Upper lobe of left lung (tissue), 6 donors: ENCODE measurements around the gene CYSRT1. TPM values are rescaled to one million over a fixed set of nuclear protein-coding genes. Genes with fewer than 3 reads are reported as not detected.
A peak's percentile ranks its signal among the peaks of the same experiment; 100 is the strongest.

Source experiments
- ATAC-seq, 2 donors: fragments of 200-7000 bp; cut with Tn5 transposase; one replicate each; pipeline ENCODE4 v1.9.1; 2022; ENCODE audit warnings: mild to moderate bottlenecking in 2 of 2, moderate library complexity in 2 of 2; ENCODE audit not compliant: low FRiP score in 2 of 2
- DNase-seq, 2 donors: peaks; one replicate each; pipeline ENCODE4 v3.0.0-alpha.2; 2019 to 2020
- H3K27ac ChIP-seq, 4 donors: fragments of 200-600 bp; sonication (generic); one replicate each; pipeline ENCODE4 v1.5.1; 2016 to 2019
- H3K27me3 ChIP-seq, 4 donors: fragments of 200-600 bp; sonication (generic); one replicate each; pipeline ENCODE4 v1.5.1; 2017 to 2019
- H3K36me3 ChIP-seq, 4 donors: fragments of 200-600 bp; sonication (generic); one replicate each; pipeline ENCODE4 v1.5.1; 2016 to 2019
- H3K4me1 ChIP-seq, 4 donors: fragments of 200-600 bp; sonication (generic); one replicate each; pipeline ENCODE4 v1.5.1; 2018 to 2019
- H3K4me3 ChIP-seq, 4 donors: fragments of 200-600 bp; sonication (generic); one replicate each; pipeline ENCODE4 v1.5.1; 2017 to 2019; ENCODE audit warnings: mild to moderate bottlenecking in 2 of 4, moderate library complexity in 1 of 4
- H3K9me3 ChIP-seq, 4 donors: fragments of 200-600 bp; sonication (generic); one replicate each; pipeline ENCODE4 v1.5.1; 2018 to 2019
- EP300 ChIP-seq, 4 donors: sonication (generic); formaldehyde crosslinking; IDR thresholded peaks; one replicate each; pipeline ENCODE4 v1.5.1; 2017; ENCODE audit warnings: antibody characterized with exemption in 4 of 4, control low read depth in 2 of 4
- POLR2A ChIP-seq, 4 donors: fragments of 450-650 bp; IDR thresholded peaks; one replicate each; pipeline ENCODE4 v1.5.1; 2016 to 2017; ENCODE audit warnings: antibody characterized with exemption in 4 of 4, mild to moderate bottlenecking in 2 of 4
- POLR2AphosphoS5 ChIP-seq, 2 donors: sonication (generic); formaldehyde crosslinking; IDR thresholded peaks; one replicate each; pipeline ENCODE4 v1.5.1; 2017; ENCODE audit warnings: antibody characterized with exemption in 2 of 2
- WGBS, 2 donors: methylation state at CpG; one replicate each; pipeline ENCODE4 v1.1.5; 2017 to 2018; 5-methylcytosine and 5-hydroxymethylcytosine counted together
- total RNA-seq, 6 donors: library from RNA; depleted of rRNA in 4 of 6; stranded (reverse); fragments of >200 nt in 4 of 6; gene quantifications; one replicate each; pipeline versions ENCODE4 v1.1.0 to v1.2.1, GENCODE V29; 2016 to 2021
- TF ChIP-seq, protein P1 (sequence below), 6 experiments: fragments of 450-650 bp in 4 of 6; fragments of 200-600 bp in 2 of 6; sonication (generic) in 2 of 6; IDR thresholded peaks; one replicate each; pipeline ENCODE4 v1.5.1; 2016 to 2019; ENCODE audit warnings: antibody characterized with exemption in 6 of 6
- donor health status: DM: no; HTN: no; CAD: no; lungs with moderate emphysema.
- donor health status: DM: no; HTN: yes; CAD: no; lungs with severe emphysema.

The CYSRT1 gene
- total RNA-seq, 6 donors from 2014 or later = 0.20 to 2.0 (median 0.97) TPM; not detected in 1

DNA sequence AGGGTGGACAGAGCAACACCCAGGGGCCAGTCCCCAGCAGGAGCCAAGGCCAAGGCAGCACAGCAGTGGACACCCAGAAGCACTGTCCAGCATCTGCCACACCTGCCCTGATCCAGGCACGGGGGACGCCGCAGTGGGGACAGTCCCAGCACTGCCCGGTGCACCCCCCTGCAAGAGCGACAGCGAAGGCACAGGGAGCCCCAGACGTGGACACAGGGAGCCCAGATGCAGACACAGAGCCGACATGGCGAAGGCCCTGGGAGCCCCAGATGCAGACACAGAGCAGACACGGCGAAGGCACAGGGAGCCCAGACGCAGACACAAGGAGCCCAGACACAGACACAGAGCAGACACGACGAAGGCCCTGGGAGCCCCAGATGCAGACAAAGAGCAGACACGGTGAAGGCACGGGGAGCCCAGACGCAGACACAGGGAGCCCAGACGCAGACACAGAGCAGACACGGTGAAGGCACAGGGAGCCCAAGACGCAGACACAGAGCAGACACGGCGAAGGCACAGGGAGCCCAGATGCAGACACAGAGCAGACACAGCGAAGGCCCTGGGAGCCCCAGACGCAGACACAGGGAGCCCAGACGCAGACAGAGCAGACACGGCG, 40.9 kb upstream of the CYSRT1 start:
- Histone ChIP-seq H3K9me3 (no peaks in the 10 kb centered on the region), H3K36me3 (peaks cover 31 to 83% (median 72%) of the 10 kb centered on the region in 4 donors), H3K27me3 (no peaks in the 10 kb centered on the region), H3K4me1 (peaks cover 19 to 33% (median 20%) of the 10 kb centered on the region in 4 donors), H3K27ac (no peak overlapping the region), H3K4me3 (no peak overlapping the region)
- DNase-seq (peak in 1 of 2 donors; percentile 66), ATAC-seq (no peak)
- TF ChIP-seq POLR2A (IDR thresholded peaks at IDR 0.05) (no peak), POLR2AphosphoS5 (IDR thresholded peaks at IDR 0.05) (no peak), EP300 (IDR thresholded peaks at IDR 0.05) (no peak)
- TF ChIP-seq, protein P1, sequence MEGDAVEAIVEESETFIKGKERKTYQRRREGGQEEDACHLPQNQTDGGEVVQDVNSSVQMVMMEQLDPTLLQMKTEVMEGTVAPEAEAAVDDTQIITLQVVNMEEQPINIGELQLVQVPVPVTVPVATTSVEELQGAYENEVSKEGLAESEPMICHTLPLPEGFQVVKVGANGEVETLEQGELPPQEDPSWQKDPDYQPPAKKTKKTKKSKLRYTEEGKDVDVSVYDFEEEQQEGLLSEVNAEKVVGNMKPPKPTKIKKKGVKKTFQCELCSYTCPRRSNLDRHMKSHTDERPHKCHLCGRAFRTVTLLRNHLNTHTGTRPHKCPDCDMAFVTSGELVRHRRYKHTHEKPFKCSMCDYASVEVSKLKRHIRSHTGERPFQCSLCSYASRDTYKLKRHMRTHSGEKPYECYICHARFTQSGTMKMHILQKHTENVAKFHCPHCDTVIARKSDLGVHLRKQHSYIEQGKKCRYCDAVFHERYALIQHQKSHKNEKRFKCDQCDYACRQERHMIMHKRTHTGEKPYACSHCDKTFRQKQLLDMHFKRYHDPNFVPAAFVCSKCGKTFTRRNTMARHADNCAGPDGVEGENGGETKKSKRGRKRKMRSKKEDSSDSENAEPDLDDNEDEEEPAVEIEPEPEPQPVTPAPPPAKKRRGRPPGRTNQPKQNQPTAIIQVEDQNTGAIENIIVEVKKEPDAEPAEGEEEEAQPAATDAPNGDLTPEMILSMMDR (IDR thresholded peaks at IDR 0.05) = no peak
- 93 to 94% methylated on average over 22 to 27 of the region's 27 CpGs for WGBS, 2 donors

DNA sequence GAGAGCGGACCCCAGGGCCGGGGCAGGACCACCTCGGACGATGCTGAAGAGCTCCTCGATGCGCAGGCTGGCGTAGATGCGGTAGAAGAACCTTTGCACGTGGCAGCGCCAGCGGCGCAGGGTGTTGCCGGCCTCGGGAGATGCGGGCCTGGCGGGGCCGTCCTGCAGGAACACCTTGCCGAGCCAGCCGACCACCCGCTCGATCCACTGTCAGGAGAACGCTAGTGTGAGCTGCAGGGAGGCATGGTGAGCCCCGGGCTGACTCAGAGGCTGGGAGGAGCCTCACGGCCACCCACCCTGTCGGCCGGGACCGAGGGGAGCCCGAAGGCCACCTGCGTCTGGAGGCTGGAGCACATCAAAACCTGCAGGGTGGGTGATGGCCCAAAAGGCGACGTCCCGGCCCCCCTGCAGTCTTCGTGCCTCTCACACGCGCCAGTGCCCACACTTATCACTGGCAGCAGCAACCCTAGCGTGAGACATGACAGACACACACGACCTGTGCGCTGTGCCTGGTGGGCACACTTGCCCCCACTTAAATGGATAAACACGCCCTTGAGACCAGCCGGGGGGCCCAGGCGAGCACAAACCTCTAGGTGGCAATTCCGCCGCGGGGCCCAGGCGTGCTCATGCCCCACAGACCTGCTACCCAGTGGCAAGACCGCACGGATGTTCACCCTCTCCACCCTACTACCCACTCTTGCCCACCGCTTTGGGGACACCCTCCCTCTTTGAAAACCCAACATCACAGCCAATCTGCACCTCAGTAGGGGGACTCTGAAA, 39.9 kb upstream of the CYSRT1 start:
- Histone ChIP-seq H3K4me3 (no peak overlapping the region), H3K27me3 (no peaks in the 10 kb centered on the region), H3K4me1 (peaks cover 28 to 43% (median 29%) of the 10 kb centered on the region in 4 donors), H3K36me3 (peaks cover 28 to 77% (median 68%) of the 10 kb centered on the region in 4 donors), H3K9me3 (no peaks in the 10 kb centered on the region), H3K27ac (no peak overlapping the region)
- peak in 1 of 2 donors; percentile 82 for DNase-seq
- no peak for ATAC-seq
- WGBS, 2 donors = 96 to 97% methylated on average over 39 to 42 of the region's 48 CpGs
- TF ChIP-seq EP300 (IDR thresholded peaks at IDR 0.05) (no peak), POLR2AphosphoS5 (IDR thresholded peaks at IDR 0.05) (no peak), POLR2A (IDR thresholded peaks at IDR 0.05) (no peak)
- TF ChIP-seq, protein P1 (IDR thresholded peaks at IDR 0.05) = no peak

DNA sequence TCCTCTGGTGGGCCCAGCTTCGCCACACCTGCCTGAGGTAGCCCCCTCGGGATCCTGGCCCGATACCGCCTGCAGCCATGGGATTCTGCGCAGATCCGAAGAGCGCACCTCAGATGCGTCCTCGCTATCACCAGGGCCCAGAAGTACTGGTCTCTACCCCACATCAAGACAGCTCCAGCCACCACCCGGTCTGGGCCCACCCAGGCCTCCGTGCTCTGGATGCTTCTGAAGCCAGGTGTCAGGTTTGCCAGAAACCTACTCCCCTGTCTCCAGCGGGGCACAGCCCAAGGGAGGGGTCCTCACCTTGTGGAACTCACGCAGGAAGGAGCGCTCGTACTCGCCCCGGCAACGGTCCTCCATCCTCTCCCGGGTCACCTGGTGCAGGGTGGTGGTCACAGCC, 39.1 kb upstream of the CYSRT1 start:
- Histone ChIP-seq H3K27ac (no peak overlapping the region), H3K4me3 (peak overlapping the region in 1 of 4 donors; percentile 84), H3K4me1 (peaks cover 35 to 51% (median 37%) of the 10 kb centered on the region in 4 donors), H3K36me3 (peaks cover 20 to 77% (median 66%) of the 10 kb centered on the region in 4 donors), H3K9me3 (no peaks in the 10 kb centered on the region), H3K27me3 (no peaks in the 10 kb centered on the region)
- DNase-seq (peak in 1 of 2 donors; percentile 71), ATAC-seq (no peak)
- TF ChIP-seq POLR2AphosphoS5 (IDR thresholded peaks at IDR 0.05) = no peak
- 97% methylated on average over 19 of the region's 19 CpGs; no CpG with 5 or more reads in 1 of the 2 donors for WGBS, 2 donors

DNA sequence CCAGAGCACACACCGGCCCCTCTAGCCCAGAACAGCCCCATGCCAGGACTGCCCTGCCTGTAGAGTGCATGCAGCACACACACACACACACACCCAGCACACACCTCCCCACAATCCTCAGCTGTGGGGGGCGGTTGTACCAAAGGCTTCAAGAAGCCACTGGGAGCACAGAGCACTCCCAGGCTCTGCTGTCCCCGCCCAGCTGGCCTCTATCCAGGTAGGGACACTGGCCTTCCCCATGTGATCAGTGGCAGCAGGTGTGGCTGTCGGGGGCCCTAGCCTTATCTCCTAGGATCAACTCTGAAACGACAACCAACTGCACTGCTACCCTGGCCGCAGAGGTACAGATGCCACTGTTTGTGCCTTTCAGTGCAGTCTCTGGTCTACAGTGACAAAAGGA, 38.6 kb upstream of the CYSRT1 start:
- Histone ChIP-seq H3K4me3 (peak overlapping the region in 1 of 4 donors; percentile 84), H3K4me1 (peaks cover 35 to 51% (median 37%) of the 10 kb centered on the region in 4 donors), H3K9me3 (no peaks in the 10 kb centered on the region), H3K36me3 (peaks cover 20 to 77% (median 63%) of the 10 kb centered on the region in 4 donors), H3K27me3 (no peaks in the 10 kb centered on the region), H3K27ac (no peak overlapping the region)
- ATAC-seq (no peak), DNase-seq (no peak)
- TF ChIP-seq POLR2AphosphoS5 (IDR thresholded peaks at IDR 0.05) (no peak), EP300 (IDR thresholded peaks at IDR 0.05) (no peak), POLR2A (IDR thresholded peaks at IDR 0.05) (no peak)
- TF ChIP-seq, protein P1 (IDR thresholded peaks at IDR 0.05) = no peak
- WGBS, 2 donors = 84 to 93% methylated on average over 2 to 5 of the region's 6 CpGs

DNA sequence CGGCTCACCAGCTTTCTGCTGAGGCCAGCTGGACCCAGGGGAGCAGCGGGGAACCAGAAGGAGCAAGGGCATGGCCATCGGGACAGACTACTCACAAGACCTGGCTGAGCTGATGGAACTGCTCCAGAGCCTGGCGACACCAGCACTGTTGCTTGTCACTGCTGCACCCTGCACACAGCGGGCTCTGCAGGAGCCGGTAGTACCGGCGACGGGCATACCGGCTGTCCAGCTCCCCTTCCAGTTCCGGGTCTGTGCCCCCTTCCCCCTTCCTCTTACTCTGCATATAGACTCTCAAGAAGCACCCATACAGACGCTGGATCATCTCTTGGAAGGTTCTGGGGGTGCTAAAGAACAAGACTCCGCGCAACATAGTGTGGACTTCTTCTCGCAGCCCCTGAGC, 37.6 kb upstream of the CYSRT1 start:
- TF ChIP-seq POLR2A (IDR thresholded peaks at IDR 0.05) (no peak), POLR2AphosphoS5 (IDR thresholded peaks at IDR 0.05) (no peak), EP300 (IDR thresholded peaks at IDR 0.05) (no peak)
- TF ChIP-seq, protein P1 (IDR thresholded peaks at IDR 0.05) = no peak
- no peak for ATAC-seq
- Histone ChIP-seq H3K4me1 (peaks cover 35 to 51% (median 37%) of the 10 kb centered on the region in 4 donors), H3K27me3 (no peaks in the 10 kb centered on the region), H3K36me3 (peaks cover 20 to 77% (median 57%) of the 10 kb centered on the region in 4 donors), H3K9me3 (no peaks in the 10 kb centered on the region), H3K4me3 (peak overlapping the region; percentile 76 to 100 (median 86)), H3K27ac (peak overlapping the region in 1 of 4 donors; percentile 95)
- 84 to 88% methylated on average over 12 to 15 of the region's 15 CpGs for WGBS, 2 donors
- peak in 1 of 2 donors; percentile 55 for DNase-seq
